AG04450 (cell line): Measurements from ENCODE around the gene CANT1. TPM values are rescaled to one million over a fixed set of nuclear protein-coding genes. Genes with fewer than 3 reads are reported as not detected.
"Not testable (repeated sequence)": the region's sequence is repeated elsewhere in the genome, so short reads cannot be mapped to it uniquely, and the experiment has no call there.

Experiments used
- CTCF ChIA-PET: fragments of 300-600, 350-600 bp; formaldehyde crosslinking; extraction: SDS; loops from one replicate; lab custom pipeline; 2022; ENCODE audit warnings: antibody characterized with exemption, inconsistent platforms; lab: Charles Lee
- POLR2A ChIA-PET: fragments of 350-600 bp; formaldehyde crosslinking; extraction: SDS; loops from one replicate; lab custom pipeline; 2021; ENCODE audit warnings: antibody characterized with exemption, inconsistent platforms; lab: Yijun Ruan, JAX
- DNase-seq: peaks from one replicate; pipeline ENCODE4 v3.0.0-alpha.2; 2011; ENCODE audit warnings: low read depth, low spot score
- H3K27ac ChIP-seq: one replicate; pipeline ENCODE4 v1.5.1; 2012; ENCODE audit warnings: low read depth, low read length, control low read depth
- H3K27me3 ChIP-seq: one replicate; pipeline ENCODE4 v1.6.0; 2012; ENCODE audit warnings: low read length; ENCODE audit not compliant: control insufficient read depth, insufficient read depth
- H3K4me3 ChIP-seq: 2 replicates; pipeline ENCODE4 v1.5.1; 2011; ENCODE audit warnings: mild to moderate bottlenecking, low read depth, low read length, control low read depth
- H3K9me3 ChIP-seq: 2 replicates; pipeline ENCODE4 v1.5.1; 2012; ENCODE audit warnings: low read length; ENCODE audit not compliant: control insufficient read depth, insufficient read depth
- CTCF ChIP-seq: IDR thresholded peaks from 2 replicates; pipeline ENCODE4 v1.5.1; 2011; ENCODE audit warnings: low read depth, low read length, control low read depth, inconsistent platforms
- polyA plus RNA-seq: library from polyadenylated mRNA; depleted of rRNA; stranded (reverse); fragments of >200 nt; gene quantifications from 2 replicates; pipeline ENCODE4 v1.2.3, GENCODE V29; 2011

CANT1 gene
- polyA plus RNA-seq, 1 experiment = 61.6 TPM

- no peak for DNase-seq
- no peak overlapping the region for H3K27ac ChIP-seq
- POLR2A ChIA-PET = no interaction called here
Observed at GRCh38 chr17:78966123-78966813, 43.3 kb downstream of the CANT1 start.

GRCh38 chr17:78965491-78965924 is 44.1 kb downstream of the CANT1 start:
- Histone ChIP-seq H3K27me3 (no peaks in the 10 kb centered on the region), H3K9me3 (no peaks in the 10 kb centered on the region; the same call in 1 of the 2 replicates), H3K4me3 (no peak overlapping the region), H3K27ac (no peak overlapping the region)
- no peak for DNase-seq
- POLR2A ChIA-PET = no interaction called here
- TF ChIP-seq CTCF = no peak
- CTCF ChIA-PET = interaction anchor here (1.6 to 2.3 kb wide), 2 partner anchors 13 to 100 kb away, joined by 3 to 9 read pairs; no protein-coding TSS in a partner anchor

More at GRCh38 chr17:78966123-78966813, 43.3 kb downstream of the CANT1 start:
- TF ChIP-seq CTCF = no peak
- no peaks in the 10 kb centered on the region for H3K27me3 ChIP-seq
- no peaks in the 10 kb centered on the region; the same call in 1 of the 2 replicates for H3K9me3 ChIP-seq
- CTCF ChIA-PET = interaction anchor here (2.3 kb wide), 1 partner anchor 101 kb away, joined by 9 read pairs; no protein-coding TSS in a partner anchor
- H3K4me3 ChIP-seq = no peak overlapping the region

- H3K27ac ChIP-seq = no peak overlapping the region
- no peaks in the 10 kb centered on the region for H3K27me3 ChIP-seq
- ChIA-PET POLR2A (no interaction called here), CTCF (interaction anchor here (1.3 kb wide), 1 partner anchor 8 kb away, joined by 7 read pairs; no protein-coding TSS in a partner anchor)
- H3K9me3 ChIP-seq = no peaks in the 10 kb centered on the region; the same call in 1 of the 2 replicates
- no peak for DNase-seq
- no peak for TF ChIP-seq CTCF
- H3K4me3 ChIP-seq = no peak overlapping the region
Observed at GRCh38 chr17:78963378-78963777, 46.2 kb downstream of the CANT1 start.

- POLR2A ChIA-PET = not testable (repeated sequence)
- CTCF ChIA-PET = interaction anchor here (1.3 kb wide), 1 partner anchor 8 kb away, joined by 7 read pairs; no protein-coding TSS in a partner anchor
Observed at GRCh38 chr17:78962984-78963348, 46.6 kb downstream of the CANT1 start.

GRCh38 chr17:78962345-78962983 is 47.1 kb downstream of the CANT1 start:
- no peaks in the 10 kb centered on the region for H3K27me3 ChIP-seq
- TF ChIP-seq CTCF = no peak
- CTCF ChIA-PET = interaction anchor here (1.3 kb wide), 1 partner anchor 9 kb away, joined by 7 read pairs; no protein-coding TSS in a partner anchor
- H3K4me3 ChIP-seq = no peak overlapping the region
- DNase-seq = no peak
- no peaks in the 10 kb centered on the region; the same call in 1 of the 2 replicates for H3K9me3 ChIP-seq
- H3K27ac ChIP-seq = no peak overlapping the region
- POLR2A ChIA-PET = no interaction called here

More at GRCh38 chr17:78962984-78963348, 46.6 kb downstream of the CANT1 start:
- H3K27ac ChIP-seq, H3K27me3 ChIP-seq, H3K9me3 ChIP-seq, DNase-seq, H3K4me3 ChIP-seq: not testable (repeated sequence)
